Fibroblast of the aortic adventitia (primary cell): ENCODE measurements around the gene C13orf42. TPM values are rescaled to one million over a fixed set of nuclear protein-coding genes. Genes with fewer than 3 reads are reported as not detected.

Experiments used
- DNase-seq: peaks from one replicate; pipeline ENCODE4 v3.0.0-alpha.2; 2010; ENCODE audit warnings: low read depth
- H3K4me3 ChIP-seq: 2 replicates; pipeline ENCODE4 v1.5.1; 2011; ENCODE audit warnings: low read depth, mild to moderate bottlenecking, control low read depth, low read length, moderate library complexity
- CTCF ChIP-seq: IDR thresholded peaks from 2 replicates; pipeline ENCODE4 v1.5.1; 2011; ENCODE audit warnings: mild to moderate bottlenecking, low read length, control low read depth, inconsistent platforms; ENCODE audit not compliant: insufficient read depth
- total RNA-seq: library from RNA; depleted of rRNA; stranded (reverse); fragments of >200 nt; gene quantifications from 2 replicates; pipeline ENCODE4 v1.2.3, GENCODE V29; 2012; ENCODE audit warnings: low replicate concordance

Gene C13orf42
- total RNA-seq, 1 donor: not detected

- H3K4me3 ChIP-seq: no peak overlapping the region
- no peak for DNase-seq
- TF ChIP-seq CTCF: no peak
Observed at GRCh38 chr13:51040431-51040830, 70.6 kb downstream of the C13orf42 start.

GRCh38 chr13:51036418-51036817, 74.7 kb downstream of the C13orf42 start:
- no peak for TF ChIP-seq CTCF
- H3K4me3 ChIP-seq: no peak overlapping the region
- no peak for DNase-seq

- DNase-seq: no peak
- TF ChIP-seq CTCF: no peak
- H3K4me3 ChIP-seq: no peak overlapping the region
Observed at GRCh38 chr13:51035978-51036377, 75.1 kb downstream of the C13orf42 start.

GRCh38 chr13:51035469-51035868, 75.6 kb downstream of the C13orf42 start:
- DNase-seq: no peak
- no peak for TF ChIP-seq CTCF

GRCh38 chr13:51034906-51035305, 76.2 kb downstream of the C13orf42 start:
- TF ChIP-seq CTCF: no peak
- H3K4me3 ChIP-seq: no peak overlapping the region
- no peak for DNase-seq

More at GRCh38 chr13:51035469-51035868, 75.6 kb downstream of the C13orf42 start:
- no peak overlapping the region for H3K4me3 ChIP-seq

GRCh38 chr13:51033421-51034185, 77.5 kb downstream of the C13orf42 start:
- H3K4me3 ChIP-seq: no peak overlapping the region
- peak; percentile 43 for DNase-seq
- TF ChIP-seq CTCF: no peak

- no peak overlapping the region for H3K4me3 ChIP-seq
- peak; percentile 7 for DNase-seq
- no peak for TF ChIP-seq CTCF
Observed at GRCh38 chr13:51032831-51033230, 78.2 kb downstream of the C13orf42 start.
